ENCODE data around the gene MYL3. TPM values are rescaled to one million over a fixed set of nuclear protein-coding genes. Genes with fewer than 3 reads are reported as not detected.

The MYL3 gene
- total and polyA plus RNA-seq, 2 experiments from 2014 or later: not detected

DNA sequence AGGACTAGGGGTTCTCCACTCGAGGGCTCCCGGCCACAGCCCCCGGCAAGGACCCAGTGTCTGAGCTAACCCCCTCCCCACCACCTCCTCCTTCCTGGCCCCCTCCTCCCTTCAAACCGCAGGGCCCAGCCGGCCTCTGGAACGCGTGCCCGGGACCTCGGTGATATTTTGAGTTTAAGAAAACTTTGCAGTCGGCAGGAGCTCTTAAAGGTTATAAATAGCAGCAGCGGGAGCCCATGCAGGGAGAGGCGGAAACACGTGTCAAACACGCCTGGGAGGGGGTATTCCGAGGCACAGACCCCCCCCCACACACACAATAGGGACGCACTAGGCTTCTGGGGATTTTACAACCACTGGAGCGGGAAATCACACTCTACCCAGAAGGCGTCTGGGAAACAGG lies 11.2 kb upstream of the MYL3 start:
- no peak overlapping the region for H3K4me2 ChIP-seq
- DNase-seq (ENCODE audit: low spot score) (no peak), ATAC-seq (0 out of 3 replicates have a peak, but pooled peaks have one; percentile 7)
- Mint-ChIP-seq H3K4me3 (no peak overlapping the region), H3K27ac (no peak overlapping the region), H3K27me3 (ENCODE audit: insufficient read depth, low read depth, poor library complexity) (peaks cover 42% of the 10 kb centered on the region), H3K36me3 (ENCODE audit: low read depth) (no peaks in the 10 kb centered on the region), H3K9me3 (no peaks in the 10 kb centered on the region), H3K4me1 (peaks cover 5% of the 10 kb centered on the region)
- TF ChIP-seq, protein P1, sequence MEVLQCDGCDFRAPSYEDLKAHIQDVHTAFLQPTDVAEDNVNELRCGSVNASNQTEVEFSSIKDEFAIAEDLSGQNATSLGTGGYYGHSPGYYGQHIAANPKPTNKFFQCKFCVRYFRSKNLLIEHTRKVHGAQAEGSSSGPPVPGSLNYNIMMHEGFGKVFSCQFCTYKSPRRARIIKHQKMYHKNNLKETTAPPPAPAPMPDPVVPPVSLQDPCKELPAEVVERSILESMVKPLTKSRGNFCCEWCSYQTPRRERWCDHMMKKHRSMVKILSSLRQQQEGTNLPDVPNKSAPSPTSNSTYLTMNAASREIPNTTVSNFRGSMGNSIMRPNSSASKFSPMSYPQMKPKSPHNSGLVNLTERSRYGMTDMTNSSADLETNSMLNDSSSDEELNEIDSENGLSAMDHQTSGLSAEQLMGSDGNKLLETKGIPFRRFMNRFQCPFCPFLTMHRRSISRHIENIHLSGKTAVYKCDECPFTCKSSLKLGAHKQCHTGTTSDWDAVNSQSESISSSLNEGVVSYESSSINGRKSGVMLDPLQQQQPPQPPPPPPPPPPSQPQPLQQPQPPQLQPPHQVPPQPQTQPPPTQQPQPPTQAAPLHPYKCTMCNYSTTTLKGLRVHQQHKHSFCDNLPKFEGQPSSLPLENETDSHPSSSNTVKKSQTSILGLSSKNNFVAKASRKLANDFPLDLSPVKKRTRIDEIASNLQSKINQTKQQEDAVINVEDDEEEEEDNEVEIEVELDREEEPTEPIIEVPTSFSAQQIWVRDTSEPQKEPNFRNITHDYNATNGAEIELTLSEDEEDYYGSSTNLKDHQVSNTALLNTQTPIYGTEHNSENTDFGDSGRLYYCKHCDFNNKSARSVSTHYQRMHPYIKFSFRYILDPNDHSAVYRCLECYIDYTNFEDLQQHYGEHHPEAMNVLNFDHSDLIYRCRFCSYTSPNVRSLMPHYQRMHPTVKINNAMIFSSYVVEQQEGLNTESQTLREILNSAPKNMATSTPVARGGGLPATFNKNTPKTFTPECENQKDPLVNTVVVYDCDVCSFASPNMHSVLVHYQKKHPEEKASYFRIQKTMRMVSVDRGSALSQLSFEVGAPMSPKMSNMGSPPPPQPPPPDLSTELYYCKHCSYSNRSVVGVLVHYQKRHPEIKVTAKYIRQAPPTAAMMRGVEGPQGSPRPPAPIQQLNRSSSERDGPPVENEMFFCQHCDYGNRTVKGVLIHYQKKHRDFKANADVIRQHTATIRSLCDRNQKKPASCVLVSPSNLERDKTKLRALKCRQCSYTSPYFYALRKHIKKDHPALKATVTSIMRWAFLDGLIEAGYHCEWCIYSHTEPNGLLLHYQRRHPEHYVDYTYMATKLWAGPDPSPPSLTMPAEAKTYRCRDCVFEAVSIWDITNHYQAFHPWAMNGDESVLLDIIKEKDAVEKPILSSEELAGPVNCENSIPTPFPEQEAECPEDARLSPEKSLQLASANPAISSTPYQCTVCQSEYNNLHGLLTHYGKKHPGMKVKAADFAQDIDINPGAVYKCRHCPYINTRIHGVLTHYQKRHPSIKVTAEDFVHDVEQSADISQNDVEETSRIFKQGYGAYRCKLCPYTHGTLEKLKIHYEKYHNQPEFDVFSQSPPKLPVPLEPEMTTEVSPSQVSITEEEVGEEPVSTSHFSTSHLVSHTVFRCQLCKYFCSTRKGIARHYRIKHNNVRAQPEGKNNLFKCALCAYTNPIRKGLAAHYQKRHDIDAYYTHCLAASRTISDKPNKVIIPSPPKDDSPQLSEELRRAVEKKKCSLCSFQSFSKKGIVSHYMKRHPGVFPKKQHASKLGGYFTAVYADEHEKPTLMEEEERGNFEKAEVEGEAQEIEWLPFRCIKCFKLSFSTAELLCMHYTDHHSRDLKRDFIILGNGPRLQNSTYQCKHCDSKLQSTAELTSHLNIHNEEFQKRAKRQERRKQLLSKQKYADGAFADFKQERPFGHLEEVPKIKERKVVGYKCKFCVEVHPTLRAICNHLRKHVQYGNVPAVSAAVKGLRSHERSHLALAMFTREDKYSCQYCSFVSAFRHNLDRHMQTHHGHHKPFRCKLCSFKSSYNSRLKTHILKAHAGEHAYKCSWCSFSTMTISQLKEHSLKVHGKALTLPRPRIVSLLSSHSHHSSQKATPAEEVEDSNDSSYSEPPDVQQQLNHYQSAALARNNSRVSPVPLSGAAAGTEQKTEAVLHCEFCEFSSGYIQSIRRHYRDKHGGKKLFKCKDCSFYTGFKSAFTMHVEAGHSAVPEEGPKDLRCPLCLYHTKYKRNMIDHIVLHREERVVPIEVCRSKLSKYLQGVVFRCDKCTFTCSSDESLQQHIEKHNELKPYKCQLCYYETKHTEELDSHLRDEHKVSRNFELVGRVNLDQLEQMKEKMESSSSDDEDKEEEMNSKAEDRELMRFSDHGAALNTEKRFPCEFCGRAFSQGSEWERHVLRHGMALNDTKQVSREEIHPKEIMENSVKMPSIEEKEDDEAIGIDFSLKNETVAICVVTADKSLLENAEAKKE (CRISPR knock-in tag; IDR thresholded peaks at IDR 0.05): no peak
- TF ChIP-seq EZH2 (IDR thresholded peaks at IDR 0.05; ENCODE audit: low read depth, unreplicated experiment) (no peak), JUNB (IDR thresholded peaks at IDR 0.05; ENCODE audit: unreplicated experiment) (no peak), NANOG (IDR thresholded peaks at IDR 0.05; ENCODE audit: borderline replicate concordance) (no peak), STAT1 (IDR thresholded peaks at IDR 0.05; ENCODE audit: unreplicated experiment) (no peak), EZH2phosphoT487 (IDR thresholded peaks at IDR 0.05; ENCODE audit: unreplicated experiment) (no peak), CREB1 (CRISPR knock-in tag; IDR thresholded peaks at IDR 0.05; ENCODE audit: low read depth) (no peak), ZNF114 (CRISPR knock-in tag; IDR thresholded peaks at IDR 0.05) (no peak), ZNF331 (CRISPR knock-in tag; IDR thresholded peaks at IDR 0.05; ENCODE audit: low read depth) (no peak)
- TF ChIP-seq, protein P2, sequence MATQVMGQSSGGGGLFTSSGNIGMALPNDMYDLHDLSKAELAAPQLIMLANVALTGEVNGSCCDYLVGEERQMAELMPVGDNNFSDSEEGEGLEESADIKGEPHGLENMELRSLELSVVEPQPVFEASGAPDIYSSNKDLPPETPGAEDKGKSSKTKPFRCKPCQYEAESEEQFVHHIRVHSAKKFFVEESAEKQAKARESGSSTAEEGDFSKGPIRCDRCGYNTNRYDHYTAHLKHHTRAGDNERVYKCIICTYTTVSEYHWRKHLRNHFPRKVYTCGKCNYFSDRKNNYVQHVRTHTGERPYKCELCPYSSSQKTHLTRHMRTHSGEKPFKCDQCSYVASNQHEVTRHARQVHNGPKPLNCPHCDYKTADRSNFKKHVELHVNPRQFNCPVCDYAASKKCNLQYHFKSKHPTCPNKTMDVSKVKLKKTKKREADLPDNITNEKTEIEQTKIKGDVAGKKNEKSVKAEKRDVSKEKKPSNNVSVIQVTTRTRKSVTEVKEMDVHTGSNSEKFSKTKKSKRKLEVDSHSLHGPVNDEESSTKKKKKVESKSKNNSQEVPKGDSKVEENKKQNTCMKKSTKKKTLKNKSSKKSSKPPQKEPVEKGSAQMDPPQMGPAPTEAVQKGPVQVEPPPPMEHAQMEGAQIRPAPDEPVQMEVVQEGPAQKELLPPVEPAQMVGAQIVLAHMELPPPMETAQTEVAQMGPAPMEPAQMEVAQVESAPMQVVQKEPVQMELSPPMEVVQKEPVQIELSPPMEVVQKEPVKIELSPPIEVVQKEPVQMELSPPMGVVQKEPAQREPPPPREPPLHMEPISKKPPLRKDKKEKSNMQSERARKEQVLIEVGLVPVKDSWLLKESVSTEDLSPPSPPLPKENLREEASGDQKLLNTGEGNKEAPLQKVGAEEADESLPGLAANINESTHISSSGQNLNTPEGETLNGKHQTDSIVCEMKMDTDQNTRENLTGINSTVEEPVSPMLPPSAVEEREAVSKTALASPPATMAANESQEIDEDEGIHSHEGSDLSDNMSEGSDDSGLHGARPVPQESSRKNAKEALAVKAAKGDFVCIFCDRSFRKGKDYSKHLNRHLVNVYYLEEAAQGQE (IDR thresholded peaks at IDR 0.05; ENCODE audit: unreplicated experiment): no peak
- TF ChIP-seq, protein P3, sequence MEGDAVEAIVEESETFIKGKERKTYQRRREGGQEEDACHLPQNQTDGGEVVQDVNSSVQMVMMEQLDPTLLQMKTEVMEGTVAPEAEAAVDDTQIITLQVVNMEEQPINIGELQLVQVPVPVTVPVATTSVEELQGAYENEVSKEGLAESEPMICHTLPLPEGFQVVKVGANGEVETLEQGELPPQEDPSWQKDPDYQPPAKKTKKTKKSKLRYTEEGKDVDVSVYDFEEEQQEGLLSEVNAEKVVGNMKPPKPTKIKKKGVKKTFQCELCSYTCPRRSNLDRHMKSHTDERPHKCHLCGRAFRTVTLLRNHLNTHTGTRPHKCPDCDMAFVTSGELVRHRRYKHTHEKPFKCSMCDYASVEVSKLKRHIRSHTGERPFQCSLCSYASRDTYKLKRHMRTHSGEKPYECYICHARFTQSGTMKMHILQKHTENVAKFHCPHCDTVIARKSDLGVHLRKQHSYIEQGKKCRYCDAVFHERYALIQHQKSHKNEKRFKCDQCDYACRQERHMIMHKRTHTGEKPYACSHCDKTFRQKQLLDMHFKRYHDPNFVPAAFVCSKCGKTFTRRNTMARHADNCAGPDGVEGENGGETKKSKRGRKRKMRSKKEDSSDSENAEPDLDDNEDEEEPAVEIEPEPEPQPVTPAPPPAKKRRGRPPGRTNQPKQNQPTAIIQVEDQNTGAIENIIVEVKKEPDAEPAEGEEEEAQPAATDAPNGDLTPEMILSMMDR (conservative IDR thresholded peaks at IDR 0.05; ENCODE audit: low read depth in 2 of 2): no peak
- TF ChIP-seq, protein P4, sequence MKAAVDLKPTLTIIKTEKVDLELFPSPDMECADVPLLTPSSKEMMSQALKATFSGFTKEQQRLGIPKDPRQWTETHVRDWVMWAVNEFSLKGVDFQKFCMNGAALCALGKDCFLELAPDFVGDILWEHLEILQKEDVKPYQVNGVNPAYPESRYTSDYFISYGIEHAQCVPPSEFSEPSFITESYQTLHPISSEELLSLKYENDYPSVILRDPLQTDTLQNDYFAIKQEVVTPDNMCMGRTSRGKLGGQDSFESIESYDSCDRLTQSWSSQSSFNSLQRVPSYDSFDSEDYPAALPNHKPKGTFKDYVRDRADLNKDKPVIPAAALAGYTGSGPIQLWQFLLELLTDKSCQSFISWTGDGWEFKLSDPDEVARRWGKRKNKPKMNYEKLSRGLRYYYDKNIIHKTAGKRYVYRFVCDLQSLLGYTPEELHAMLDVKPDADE (IDR thresholded peaks at IDR 0.05): no peak
- no peak overlapping the region for H2AFZ ChIP-seq
- H3F3A ChIP-seq (replicated peaks; ENCODE audit: low read depth): no peaks in the 10 kb centered on the region
- peaks cover 17% of the 10 kb centered on the region for H3K27me3 ChIP-seq (ENCODE audit: insufficient read depth)
- no peak overlapping the region for H3K27ac ChIP-seq (ENCODE audit: low read depth)
- H4K20me1 ChIP-seq (replicated peaks; ENCODE audit: insufficient read depth): no peaks in the 10 kb centered on the region
- H3K36me3 ChIP-seq (ENCODE audit: insufficient read depth): no peaks in the 10 kb centered on the region
- H3K4me3 ChIP-seq: no peak overlapping the region
- no peaks in the 10 kb centered on the region for H3K79me2 ChIP-seq (replicated peaks; ENCODE audit: insufficient read depth)
- no peaks in the 10 kb centered on the region for H3K9me2 ChIP-seq (ENCODE audit: insufficient read depth)
- no peaks in the 10 kb centered on the region for H3K4me1 ChIP-seq (ENCODE audit: insufficient read depth)
